OCI-LY3 (cell line): ENCODE data around the gene CBX1.

ENCODE experiments used
- EZH2phosphoT487 ChIP-seq: fragments of 200-600 bp; shearing (Covaris generic); IDR thresholded peaks from 2 replicates; pipeline ENCODE4 v1.6.1; 2018; ENCODE audit warnings: antibody characterized with exemption, mixed run types, low read depth
- TF ChIP-seq, protein P1 (sequence below): fragments of 200-600, 300-600 bp; sonication (generic); IDR thresholded peaks from 2 replicates; pipeline ENCODE4 v1.5.1; 2014; ENCODE audit warnings: antibody characterized with exemption, low read length, low read depth

- TF ChIP-seq, protein P1, sequence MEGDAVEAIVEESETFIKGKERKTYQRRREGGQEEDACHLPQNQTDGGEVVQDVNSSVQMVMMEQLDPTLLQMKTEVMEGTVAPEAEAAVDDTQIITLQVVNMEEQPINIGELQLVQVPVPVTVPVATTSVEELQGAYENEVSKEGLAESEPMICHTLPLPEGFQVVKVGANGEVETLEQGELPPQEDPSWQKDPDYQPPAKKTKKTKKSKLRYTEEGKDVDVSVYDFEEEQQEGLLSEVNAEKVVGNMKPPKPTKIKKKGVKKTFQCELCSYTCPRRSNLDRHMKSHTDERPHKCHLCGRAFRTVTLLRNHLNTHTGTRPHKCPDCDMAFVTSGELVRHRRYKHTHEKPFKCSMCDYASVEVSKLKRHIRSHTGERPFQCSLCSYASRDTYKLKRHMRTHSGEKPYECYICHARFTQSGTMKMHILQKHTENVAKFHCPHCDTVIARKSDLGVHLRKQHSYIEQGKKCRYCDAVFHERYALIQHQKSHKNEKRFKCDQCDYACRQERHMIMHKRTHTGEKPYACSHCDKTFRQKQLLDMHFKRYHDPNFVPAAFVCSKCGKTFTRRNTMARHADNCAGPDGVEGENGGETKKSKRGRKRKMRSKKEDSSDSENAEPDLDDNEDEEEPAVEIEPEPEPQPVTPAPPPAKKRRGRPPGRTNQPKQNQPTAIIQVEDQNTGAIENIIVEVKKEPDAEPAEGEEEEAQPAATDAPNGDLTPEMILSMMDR, result no peak
- TF ChIP-seq EZH2phosphoT487, result no peak
Measured at GRCh38 chr17:48028736-48029135, 72.5 kb downstream of the CBX1 start.
